Gastrocnemius medialis (tissue), 4 donors: Measurements from ENCODE around the gene MBNL1. TPM values are rescaled to one million over a fixed set of nuclear protein-coding genes. Genes with fewer than 3 reads are reported as not detected.

Experiments
- ATAC-seq, 2 donors: fragments of 150-250 bp; one replicate each; pipeline ENCODE4 v1.9.1; 2016
- DNase-seq, 2 donors: peaks; one replicate each; pipeline ENCODE4 v3.0.0-alpha.2; 2019
- H3K27ac ChIP-seq, 4 donors: fragments of 200-600 bp; sonication (generic); 1 replicate in 1 of 4; 2 replicates in 3 of 4; pipeline ENCODE4 v1.5.1; 2016 to 2018; ENCODE audit warnings: mild to moderate bottlenecking in 2 of 4, moderate library complexity in 1 of 4
- H3K27me3 ChIP-seq, 3 donors: fragments of 200-600 bp; sonication (generic) in 2 of 3; 1 replicate in 1 of 3; 2 replicates in 2 of 3; pipeline versions ENCODE4 v1.5.1 to v1.6.0; 2016 to 2019; ENCODE audit warnings: mild to moderate bottlenecking in 1 of 3, moderate library complexity in 1 of 3
- H3K36me3 ChIP-seq, 2 donors: fragments of 200-600 bp; sonication (generic) in 1 of 2; one replicate each; pipeline ENCODE4 v1.5.1; 2017 to 2018
- H3K4me1 ChIP-seq, 2 donors: fragments of 200-600 bp; sonication (generic) in 1 of 2; one replicate each; pipeline ENCODE4 v1.5.1; 2016 to 2017; ENCODE audit warnings: mild to moderate bottlenecking in 2 of 2
- H3K4me3 ChIP-seq, 4 donors: fragments of 200-600 bp; sonication (generic) in 3 of 4; 1 replicate in 1 of 4; 2 replicates in 3 of 4; pipeline ENCODE4 v1.5.1; 2016 to 2019; ENCODE audit warnings: mild to moderate bottlenecking in 2 of 4
- H3K9me3 ChIP-seq, 3 donors: fragments of 200-600 bp; sonication (generic) in 2 of 3; 1 replicate in 1 of 3; 2 replicates in 2 of 3; pipeline ENCODE4 v1.5.1; 2016 to 2019
- CTCF ChIP-seq, 5 experiments: fragments of 450-650 bp in 3 of 5; fragments of 200-600 bp in 2 of 5; sonication (generic) in 2 of 5; IDR thresholded peaks in 4 of 5; conservative IDR thresholded peaks in 1 of 5; 1 replicate in 4 of 5; 2 replicates in 1 of 5; pipeline ENCODE4 v1.5.1; 2016 to 2019; ENCODE audit warnings: antibody characterized with exemption in 5 of 5, mild to moderate bottlenecking in 3 of 5, moderate library complexity in 3 of 5
- POLR2A ChIP-seq, 2 donors: fragments of 450-650 bp; IDR thresholded peaks; one replicate each; pipeline ENCODE4 v1.6.1; 2017; ENCODE audit warnings: antibody characterized with exemption in 2 of 2, mild to moderate bottlenecking in 2 of 2, moderate library complexity in 2 of 2
- in situ Hi-C, 4 donors: fragments of 200-750 bp; cut with MboI; loops; one replicate each; pipeline versions ENCODE4 v1.15.0 to v1.8.0; 2017; ENCODE audit warnings: low sequenced_read_pairs in 4 of 4
- intact Hi-C: fragments of 100-400 bp; cut with DNase I; formaldehyde crosslinking; loops from one replicate; pipeline ENCODE4 v1.15.1; 2023; ENCODE audit warnings: low total_unique reads
- total RNA-seq, 4 donors: library from RNA; depleted of rRNA; stranded (reverse); fragments of >200 nt; gene quantifications; one replicate each; pipeline versions ENCODE4 v1.1.0 to v1.2.3, GENCODE V29; 2016

The MBNL1 gene
- total RNA-seq, 4 donors from 2014 or later, result 519 to 597 (median 557) TPM

GRCh38 chr3:152391671-152392070 is 122.9 kb downstream of the MBNL1 start:
- no peak for ATAC-seq
- no peak overlapping the region for H3K4me3 ChIP-seq
- H3K27ac ChIP-seq, result peak overlapping the region; percentile 92 to 96 (median 94)
- H3K9me3 ChIP-seq, result no peaks in the 10 kb centered on the region
- no peaks in the 10 kb centered on the region for H3K36me3 ChIP-seq
- DNase-seq, result no peak
- no peaks in the 10 kb centered on the region for H3K27me3 ChIP-seq
- H3K4me1 ChIP-seq, result peaks cover 94 to 98% of the 10 kb centered on the region in 2 donors
- TF ChIP-seq CTCF (IDR thresholded peaks at IDR 0.05 in 4 of 5, conservative IDR thresholded peaks at IDR 0.05 in 1 of 5), result no peak
- TF ChIP-seq POLR2A (IDR thresholded peaks at IDR 0.05), result no peak
- in situ Hi-C loops (no loop called here), intact Hi-C loops (no loop called here)

- TF ChIP-seq CTCF (IDR thresholded peaks at IDR 0.05 in 4 of 5, conservative IDR thresholded peaks at IDR 0.05 in 1 of 5) (no peak), POLR2A (IDR thresholded peaks at IDR 0.05) (no peak)
- ATAC-seq, result no peak
- H3K36me3 ChIP-seq, result peaks cover 0 to 5% of the 10 kb centered on the region in 2 donors
- peak overlapping the region; percentile 92 to 96 (median 94) for H3K27ac ChIP-seq
- H3K4me1 ChIP-seq, result peaks cover 89 to 94% of the 10 kb centered on the region in 2 donors
- no peaks in the 10 kb centered on the region for H3K9me3 ChIP-seq
- intact Hi-C loops (no loop called here), in situ Hi-C loops (no loop called here)
- H3K4me3 ChIP-seq, result no peak overlapping the region
- DNase-seq, result no peak
- H3K27me3 ChIP-seq, result no peaks in the 10 kb centered on the region
Measured at GRCh38 chr3:152392272-152392880, 123.6 kb downstream of the MBNL1 start.

- Histone ChIP-seq H3K9me3 (no peaks in the 10 kb centered on the region), H3K36me3 (peaks cover 0 to 6% of the 10 kb centered on the region in 2 donors), H3K27ac (peak overlapping the region; percentile 92 to 96 (median 94)), H3K4me3 (no peak overlapping the region), H3K4me1 (peaks cover 89 to 93% of the 10 kb centered on the region in 2 donors), H3K27me3 (no peaks in the 10 kb centered on the region)
- TF ChIP-seq CTCF (IDR thresholded peaks at IDR 0.05 in 4 of 5, conservative IDR thresholded peaks at IDR 0.05 in 1 of 5) (no peak), POLR2A (IDR thresholded peaks at IDR 0.05) (no peak)
- ATAC-seq (no peak), DNase-seq (no peak)
- intact Hi-C loops, result no loop called here
- in situ Hi-C loops, result no loop called here
Measured at GRCh38 chr3:152394246-152394645, 125.5 kb downstream of the MBNL1 start.

GRCh38 chr3:152395764-152396163 is 127.0 kb downstream of the MBNL1 start:
- in situ Hi-C loops, result no loop called here
- H3K4me1 ChIP-seq, result peaks cover 93 to 94% of the 10 kb centered on the region in 2 donors

More at GRCh38 chr3:152395764-152396163, 127.0 kb downstream of the MBNL1 start:
- TF ChIP-seq POLR2A (IDR thresholded peaks at IDR 0.05), result no peak
- no peak for TF ChIP-seq CTCF (IDR thresholded peaks at IDR 0.05 in 4 of 5, conservative IDR thresholded peaks at IDR 0.05 in 1 of 5)
- peak overlapping the region; percentile 92 to 96 (median 94) for H3K27ac ChIP-seq
- peak overlapping the region in 3 of 4 donors; percentile 6 to 37 (median 33) for H3K4me3 ChIP-seq
- H3K9me3 ChIP-seq, result no peaks in the 10 kb centered on the region
- intact Hi-C loops, result no loop called here
- DNase-seq (no peak), ATAC-seq (peak in 1 of 2 donors; percentile 6)
- H3K27me3 ChIP-seq, result no peaks in the 10 kb centered on the region
- peaks cover 0 to 6% of the 10 kb centered on the region in 2 donors for H3K36me3 ChIP-seq
